Neural cell (in vitro differentiated cells): ENCODE data around the gene ZCCHC2.

Source experiments
- EP300 ChIP-seq: fragments of 450-650 bp; conservative IDR thresholded peaks from 2 replicates; pipeline ENCODE4 v1.6.1; 2014; ENCODE audit warnings: antibody characterized with exemption, mild to moderate bottlenecking, moderate library complexity; ENCODE audit not compliant: poor library complexity, severe bottlenecking
- TF ChIP-seq, protein P1 (sequence below): fragments of 450-650 bp; IDR thresholded peaks from 2 replicates; pipeline ENCODE4 v1.5.1; 2014; ENCODE audit warnings: antibody characterized with exemption, mild to moderate bottlenecking, moderate library complexity; ENCODE audit not compliant: poor library complexity, severe bottlenecking

- TF ChIP-seq, protein P1, sequence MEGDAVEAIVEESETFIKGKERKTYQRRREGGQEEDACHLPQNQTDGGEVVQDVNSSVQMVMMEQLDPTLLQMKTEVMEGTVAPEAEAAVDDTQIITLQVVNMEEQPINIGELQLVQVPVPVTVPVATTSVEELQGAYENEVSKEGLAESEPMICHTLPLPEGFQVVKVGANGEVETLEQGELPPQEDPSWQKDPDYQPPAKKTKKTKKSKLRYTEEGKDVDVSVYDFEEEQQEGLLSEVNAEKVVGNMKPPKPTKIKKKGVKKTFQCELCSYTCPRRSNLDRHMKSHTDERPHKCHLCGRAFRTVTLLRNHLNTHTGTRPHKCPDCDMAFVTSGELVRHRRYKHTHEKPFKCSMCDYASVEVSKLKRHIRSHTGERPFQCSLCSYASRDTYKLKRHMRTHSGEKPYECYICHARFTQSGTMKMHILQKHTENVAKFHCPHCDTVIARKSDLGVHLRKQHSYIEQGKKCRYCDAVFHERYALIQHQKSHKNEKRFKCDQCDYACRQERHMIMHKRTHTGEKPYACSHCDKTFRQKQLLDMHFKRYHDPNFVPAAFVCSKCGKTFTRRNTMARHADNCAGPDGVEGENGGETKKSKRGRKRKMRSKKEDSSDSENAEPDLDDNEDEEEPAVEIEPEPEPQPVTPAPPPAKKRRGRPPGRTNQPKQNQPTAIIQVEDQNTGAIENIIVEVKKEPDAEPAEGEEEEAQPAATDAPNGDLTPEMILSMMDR = no peak
- TF ChIP-seq EP300 = no peak
Measured at GRCh38 chr18:62524440-62525200, 1.8 kb downstream of the ZCCHC2 start.
